H9 (cell line): Measurements from ENCODE around the gene LHFPL2. TPM values are rescaled to one million over a fixed set of nuclear protein-coding genes. Genes with fewer than 3 reads are reported as not detected.

Source experiments
- DNase-seq: peaks from one replicate; pipeline ENCODE4 v3.0.0-alpha.2; 2017
- H2AFZ ChIP-seq: one replicate; pipeline ENCODE4 v1.6.1; 2013; ENCODE audit warnings: mild to moderate bottlenecking, low read length, control low read depth, moderate library complexity
- H2AK5ac ChIP-seq: 2 replicates; pipeline ENCODE4 v1.6.1; 2013; ENCODE audit warnings: low read length, control low read depth, mixed read lengths; ENCODE audit not compliant: insufficient read length
- H2BK120ac ChIP-seq: one replicate; pipeline ENCODE4 v1.6.1; 2013; ENCODE audit warnings: low read depth, mild to moderate bottlenecking, low read length, control low read depth, inconsistent platforms; ENCODE audit not compliant: poor library complexity, severe bottlenecking
- H2BK12ac ChIP-seq: 2 replicates; pipeline ENCODE4 v1.6.1; 2013; ENCODE audit warnings: low read length, control low read depth, mixed read lengths, low read depth; ENCODE audit not compliant: insufficient read length
- H2BK15ac ChIP-seq: 2 replicates; pipeline ENCODE4 v1.6.1; 2013; ENCODE audit warnings: low read depth, low read length, control low read depth
- H2BK20ac ChIP-seq: one replicate; pipeline ENCODE4 v1.6.1; 2013; ENCODE audit warnings: low read depth, mild to moderate bottlenecking, low read length, control low read depth, inconsistent platforms; ENCODE audit not compliant: poor library complexity, severe bottlenecking
- H2BK5ac ChIP-seq: 2 replicates; pipeline ENCODE4 v1.6.1; 2013; ENCODE audit warnings: low read length, control low read depth, mixed read lengths; ENCODE audit not compliant: insufficient read length
- H3K14ac ChIP-seq: 2 replicates; pipeline ENCODE4 v1.6.1; 2013; ENCODE audit warnings: low read length, control low read depth; ENCODE audit not compliant: insufficient read depth
- H3K18ac ChIP-seq: 2 replicates; pipeline ENCODE4 v1.6.1; 2013; ENCODE audit warnings: low read depth, mild to moderate bottlenecking, mixed read lengths, low read length, control low read depth; ENCODE audit not compliant: insufficient read length
- H3K23ac ChIP-seq: 2 replicates; pipeline ENCODE4 v1.6.1; 2013; ENCODE audit warnings: low read length, control low read depth, mixed read lengths, low read depth; ENCODE audit not compliant: insufficient read length
- H3K23me2 ChIP-seq: 2 replicates; pipeline ENCODE4 v1.6.1; 2013; ENCODE audit warnings: low read depth, mild to moderate bottlenecking, mixed read lengths, low read length, control low read depth; ENCODE audit not compliant: insufficient read length, poor library complexity, severe bottlenecking
- H3K27ac ChIP-seq: 2 replicates; pipeline ENCODE4 v1.5.1; 2013; ENCODE audit warnings: low read length, control low read depth, mixed read lengths, low read depth; ENCODE audit not compliant: insufficient read length
- H3K27me3 ChIP-seq: 2 replicates; pipeline ENCODE4 v1.6.1; 2013; ENCODE audit warnings: low read length, control low read depth, inconsistent platforms; ENCODE audit not compliant: insufficient read depth
- H3K4ac ChIP-seq: 2 replicates; pipeline ENCODE4 v1.6.1; 2013; ENCODE audit warnings: low read depth, mild to moderate bottlenecking, control low read depth, inconsistent platforms, low read length, moderate library complexity
- H3K4me1 ChIP-seq: 2 replicates; pipeline ENCODE4 v1.6.1; 2013; ENCODE audit warnings: low read length, control low read depth, inconsistent platforms; ENCODE audit not compliant: insufficient read depth
- H3K4me2 ChIP-seq: 2 replicates; pipeline ENCODE4 v1.6.1; 2013; ENCODE audit warnings: low read length, control low read depth, mixed read lengths; ENCODE audit not compliant: insufficient read length, insufficient read depth
- H3K56ac ChIP-seq: 2 replicates; pipeline ENCODE4 v1.6.1; 2013; ENCODE audit warnings: low read depth, mild to moderate bottlenecking, mixed read lengths, low read length, control low read depth; ENCODE audit not compliant: insufficient read length
- H3K79me1 ChIP-seq: 2 replicates; pipeline ENCODE4 v1.6.1; 2013; ENCODE audit warnings: low read depth, mild to moderate bottlenecking, moderate library complexity, low read length, control low read depth, inconsistent platforms; ENCODE audit not compliant: insufficient read depth, poor library complexity, severe bottlenecking
- H3K79me2 ChIP-seq: 2 replicates; pipeline ENCODE4 v1.6.1; 2013; ENCODE audit warnings: low read length, control low read depth, inconsistent platforms; ENCODE audit not compliant: insufficient read depth
- H3K9ac ChIP-seq: 2 replicates; pipeline ENCODE4 v1.6.1; 2013; ENCODE audit warnings: low read length, control low read depth, mixed read lengths; ENCODE audit not compliant: insufficient read length; ENCODE audit errors: extremely low read depth
- H3K9me3 ChIP-seq: one replicate; pipeline ENCODE4 v1.6.1; 2013; ENCODE audit warnings: low read depth, low read length, inconsistent platforms; ENCODE audit not compliant: control insufficient read depth
- H3T11ph ChIP-seq: one replicate; pipeline ENCODE4 v1.6.1; 2013; ENCODE audit warnings: mild to moderate bottlenecking, low read length, control low read depth, inconsistent platforms
- H4K20me1 ChIP-seq: one replicate; pipeline ENCODE4 v1.6.1; 2013; ENCODE audit not compliant: control insufficient read depth, insufficient read length, insufficient read depth
- H4K5ac ChIP-seq: 2 replicates; pipeline ENCODE4 v1.6.1; 2013; ENCODE audit warnings: low read depth, mild to moderate bottlenecking, mixed read lengths, low read length, control low read depth; ENCODE audit not compliant: insufficient read length
- H4K8ac ChIP-seq: replicated peaks from 2 replicates; pipeline ENCODE4 v1.6.1; 2013; ENCODE audit warnings: low read length, control low read depth, mixed read lengths, low read depth; ENCODE audit not compliant: insufficient read length
- H4K91ac ChIP-seq: 2 replicates; pipeline ENCODE4 v1.6.1; 2013; ENCODE audit warnings: low read depth, mild to moderate bottlenecking, moderate library complexity, mixed read lengths, low read length, control low read depth; ENCODE audit not compliant: insufficient read length
- H3K27ac Mint-ChIP-seq, 3 experiments: 2 replicates in 2 of 3; 3 replicates in 1 of 3; pipeline ENCODE4 v1.8.0; 2020 to 2021; ENCODE audit warnings: mixed read lengths in 3 of 3, mild to moderate bottlenecking in 1 of 3, moderate library complexity in 1 of 3
- H3K27me3 Mint-ChIP-seq: 2 replicates; pipeline ENCODE4 v1.8.0; 2021; ENCODE audit warnings: low read depth, mild to moderate bottlenecking, moderate library complexity, mixed read lengths
- H3K36me3 Mint-ChIP-seq, 3 experiments: 2 replicates in 2 of 3; 3 replicates in 1 of 3; pipeline ENCODE4 v1.8.0; 2020 to 2021; ENCODE audit warnings: low read depth in 3 of 3, mixed read lengths in 3 of 3; ENCODE audit not compliant: insufficient read depth in 1 of 3
- H3K4me1 Mint-ChIP-seq, 2 experiments: 2 replicates each; pipeline ENCODE4 v1.8.0; 2020; ENCODE audit warnings: mixed read lengths in 2 of 2
- H3K4me3 Mint-ChIP-seq, 2 experiments: 2 replicates in 1 of 2; 3 replicates in 1 of 2; pipeline ENCODE4 v1.8.0; 2020 to 2021; ENCODE audit warnings: mild to moderate bottlenecking in 2 of 2, mixed read lengths in 2 of 2, moderate library complexity in 1 of 2
- H3K9me3 Mint-ChIP-seq, 2 experiments: 2 replicates in 1 of 2; 3 replicates in 1 of 2; pipeline ENCODE4 v1.8.0; 2020; ENCODE audit warnings: mild to moderate bottlenecking in 2 of 2, mixed read lengths in 2 of 2, moderate library complexity in 1 of 2
- WGBS: extraction: QIAGEN DNeasy Blood & Tissue Kit; methylation state at CpG from one replicate; pipeline ENCODE4 v1.1.7; 2013; ENCODE audit warnings: missing lambda C conversion rate, low lambda C conversion rate, mixed read lengths; ENCODE audit not compliant: insufficient read length; ENCODE audit errors: extremely low coverage; 5-methylcytosine and 5-hydroxymethylcytosine counted together
- total RNA-seq: library from RNA; stranded (reverse); gene quantifications from 2 replicates; pipeline ENCODE4 v1.2.1, GENCODE V29; 2021
- TF ChIP-seq, protein P1 (sequence below): fragments of 200-600 bp; sonication (generic); conservative IDR thresholded peaks from 3 replicates; pipeline ENCODE4 v1.8.0; 2021; ENCODE audit warnings: antibody characterized with exemption, mild to moderate bottlenecking

LHFPL2 gene
- total RNA-seq, 1 experiment from 2014 or later, result 26.3 TPM

DNA sequence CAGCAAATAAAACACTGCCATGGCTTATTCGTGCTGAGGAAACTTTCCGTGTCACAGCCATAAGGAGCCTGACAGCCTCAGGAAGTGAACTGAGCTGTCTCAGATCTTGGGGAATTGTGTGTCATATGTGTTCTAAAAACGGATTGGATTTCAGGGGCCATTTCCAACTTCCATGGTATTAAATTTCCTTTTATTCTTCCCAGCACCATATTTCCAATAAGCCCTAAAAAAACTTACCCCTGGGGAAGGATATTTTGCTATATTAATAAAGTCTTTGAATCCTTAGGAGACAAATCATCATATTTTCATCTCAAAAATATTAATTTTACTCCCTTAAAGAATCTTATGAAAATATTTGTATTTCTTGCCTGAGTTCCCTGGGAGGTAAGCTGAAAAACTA is 93.9 kb downstream of the LHFPL2 start:
- no peaks in the 10 kb centered on the region for H3K4me1 ChIP-seq
- no peak overlapping the region for H2BK120ac ChIP-seq
- H3K27me3 ChIP-seq, result no peaks in the 10 kb centered on the region
- no peak overlapping the region for H3K18ac ChIP-seq
- no peak overlapping the region for H3K27ac ChIP-seq
- TF ChIP-seq, protein P1, sequence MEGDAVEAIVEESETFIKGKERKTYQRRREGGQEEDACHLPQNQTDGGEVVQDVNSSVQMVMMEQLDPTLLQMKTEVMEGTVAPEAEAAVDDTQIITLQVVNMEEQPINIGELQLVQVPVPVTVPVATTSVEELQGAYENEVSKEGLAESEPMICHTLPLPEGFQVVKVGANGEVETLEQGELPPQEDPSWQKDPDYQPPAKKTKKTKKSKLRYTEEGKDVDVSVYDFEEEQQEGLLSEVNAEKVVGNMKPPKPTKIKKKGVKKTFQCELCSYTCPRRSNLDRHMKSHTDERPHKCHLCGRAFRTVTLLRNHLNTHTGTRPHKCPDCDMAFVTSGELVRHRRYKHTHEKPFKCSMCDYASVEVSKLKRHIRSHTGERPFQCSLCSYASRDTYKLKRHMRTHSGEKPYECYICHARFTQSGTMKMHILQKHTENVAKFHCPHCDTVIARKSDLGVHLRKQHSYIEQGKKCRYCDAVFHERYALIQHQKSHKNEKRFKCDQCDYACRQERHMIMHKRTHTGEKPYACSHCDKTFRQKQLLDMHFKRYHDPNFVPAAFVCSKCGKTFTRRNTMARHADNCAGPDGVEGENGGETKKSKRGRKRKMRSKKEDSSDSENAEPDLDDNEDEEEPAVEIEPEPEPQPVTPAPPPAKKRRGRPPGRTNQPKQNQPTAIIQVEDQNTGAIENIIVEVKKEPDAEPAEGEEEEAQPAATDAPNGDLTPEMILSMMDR, result no peak
- H4K20me1 ChIP-seq, result no peaks in the 10 kb centered on the region
- no peak for DNase-seq
- Mint-ChIP-seq H3K27me3 (no peaks in the 10 kb centered on the region), H3K27ac (no peak overlapping the region), H3K36me3 (peaks cover 11 to 28% (median 27%) of the 10 kb centered on the region in 3 experiments), H3K9me3 (peaks cover 5 to 8% of the 10 kb centered on the region in 2 experiments; a peak in 4 of 5 replicates), H3K4me3 (no peak overlapping the region), H3K4me1 (peaks cover 18 to 26% of the 10 kb centered on the region in 2 experiments)
- no peak overlapping the region for H4K5ac ChIP-seq
- H2BK15ac ChIP-seq, result no peak overlapping the region
- no peak overlapping the region for H3T11ph ChIP-seq
- H2BK20ac ChIP-seq, result no peak overlapping the region
- H2BK5ac ChIP-seq, result no peak overlapping the region
- no peak overlapping the region for H4K91ac ChIP-seq
- no peak overlapping the region for H3K4ac ChIP-seq
- no peaks in the 10 kb centered on the region for H3K9me3 ChIP-seq
- no peak overlapping the region for H2AK5ac ChIP-seq
- WGBS, result no CpG with 5 or more reads among the region's 3 CpGs
- no peaks in the 10 kb centered on the region for H3K79me1 ChIP-seq
- H3K56ac ChIP-seq, result no peak overlapping the region
- H3K9ac ChIP-seq, result no peak overlapping the region
- no peak overlapping the region for H3K4me2 ChIP-seq
- H2AFZ ChIP-seq, result no peak overlapping the region
- H3K79me2 ChIP-seq, result no peaks in the 10 kb centered on the region
- no peak overlapping the region for H3K23ac ChIP-seq
- no peak overlapping the region for H2BK12ac ChIP-seq
- H3K23me2 ChIP-seq, result no peaks in the 10 kb centered on the region
- no peak overlapping the region for H3K14ac ChIP-seq
- H4K8ac ChIP-seq, result no peak overlapping the region
